Measurements from ENCODE around the gene AK1.

DNA sequence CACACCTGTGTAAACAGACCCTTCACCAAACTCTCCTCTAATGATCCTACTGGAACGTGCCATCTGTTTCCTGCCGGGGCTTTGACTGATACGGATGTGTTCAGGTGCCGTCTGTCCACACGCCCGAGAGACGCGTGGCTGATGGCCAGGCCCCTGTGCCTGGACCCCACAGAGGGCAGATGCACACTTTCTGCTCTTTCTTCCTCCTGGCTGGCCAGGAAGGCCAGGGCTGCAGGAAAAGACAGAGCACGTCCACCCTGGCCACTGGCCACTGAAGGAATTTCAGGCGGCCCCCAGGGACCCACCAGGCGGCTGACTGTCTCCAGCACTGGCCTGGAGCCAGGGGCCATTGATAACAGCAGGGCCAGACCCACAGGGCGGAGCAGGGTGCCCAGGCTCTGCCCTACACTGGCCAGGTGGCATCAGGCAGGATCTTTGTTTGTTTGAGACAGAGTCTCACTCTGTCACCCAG is 19.4 kb downstream of the AK1 start:
- TF ChIP-seq, protein P1, sequence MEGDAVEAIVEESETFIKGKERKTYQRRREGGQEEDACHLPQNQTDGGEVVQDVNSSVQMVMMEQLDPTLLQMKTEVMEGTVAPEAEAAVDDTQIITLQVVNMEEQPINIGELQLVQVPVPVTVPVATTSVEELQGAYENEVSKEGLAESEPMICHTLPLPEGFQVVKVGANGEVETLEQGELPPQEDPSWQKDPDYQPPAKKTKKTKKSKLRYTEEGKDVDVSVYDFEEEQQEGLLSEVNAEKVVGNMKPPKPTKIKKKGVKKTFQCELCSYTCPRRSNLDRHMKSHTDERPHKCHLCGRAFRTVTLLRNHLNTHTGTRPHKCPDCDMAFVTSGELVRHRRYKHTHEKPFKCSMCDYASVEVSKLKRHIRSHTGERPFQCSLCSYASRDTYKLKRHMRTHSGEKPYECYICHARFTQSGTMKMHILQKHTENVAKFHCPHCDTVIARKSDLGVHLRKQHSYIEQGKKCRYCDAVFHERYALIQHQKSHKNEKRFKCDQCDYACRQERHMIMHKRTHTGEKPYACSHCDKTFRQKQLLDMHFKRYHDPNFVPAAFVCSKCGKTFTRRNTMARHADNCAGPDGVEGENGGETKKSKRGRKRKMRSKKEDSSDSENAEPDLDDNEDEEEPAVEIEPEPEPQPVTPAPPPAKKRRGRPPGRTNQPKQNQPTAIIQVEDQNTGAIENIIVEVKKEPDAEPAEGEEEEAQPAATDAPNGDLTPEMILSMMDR (IDR thresholded peaks at IDR 0.05; ENCODE audit: low read length) = no peak
- TF ChIP-seq EZH2 (IDR thresholded peaks at IDR 0.05; ENCODE audit: borderline replicate concordance, low read length) = no peak

Measured in OCI-LY1 (cell line).